BLaER1 (cell line): ENCODE measurements around the gene FAM83E.
A peak's percentile ranks its signal among the peaks of the same experiment; 100 is the strongest.

Experiments
- H3K27ac ChIP-seq: shearing (Covaris generic); formaldehyde crosslinking; 2 replicates; pipeline ENCODE4 v1.8.1; 2022
- H3K27me3 ChIP-seq: shearing (Covaris generic); formaldehyde crosslinking; 2 replicates; pipeline ENCODE4 v1.8.1; 2022
- H3K36me3 ChIP-seq: shearing (Covaris generic); formaldehyde crosslinking; 2 replicates; pipeline ENCODE4 v1.8.1; 2022
- H3K4me1 ChIP-seq: shearing (Covaris generic); formaldehyde crosslinking; 2 replicates; pipeline ENCODE4 v1.8.1; 2022
- H3K4me2 ChIP-seq: shearing (Covaris generic); formaldehyde crosslinking; 2 replicates; pipeline ENCODE4 v1.8.1; 2022
- H3K4me3 ChIP-seq: shearing (Covaris generic); formaldehyde crosslinking; 2 replicates; pipeline ENCODE4 v1.8.1; 2022
- H3K9ac ChIP-seq: shearing (Covaris generic); formaldehyde crosslinking; 2 replicates; pipeline ENCODE4 v1.8.1; 2022
- H3K9me3 ChIP-seq: shearing (Covaris generic); formaldehyde crosslinking; 2 replicates; pipeline ENCODE4 v1.8.1; 2022
- H4K20me1 ChIP-seq: shearing (Covaris generic); formaldehyde crosslinking; 2 replicates; pipeline ENCODE4 v1.8.1; 2022
- Cebpa-rat ChIP-seq: shearing (Covaris generic); IDR thresholded peaks from 2 replicates; pipeline ENCODE4 v1.8.1; 2022

Gene FAM83E

DNA sequence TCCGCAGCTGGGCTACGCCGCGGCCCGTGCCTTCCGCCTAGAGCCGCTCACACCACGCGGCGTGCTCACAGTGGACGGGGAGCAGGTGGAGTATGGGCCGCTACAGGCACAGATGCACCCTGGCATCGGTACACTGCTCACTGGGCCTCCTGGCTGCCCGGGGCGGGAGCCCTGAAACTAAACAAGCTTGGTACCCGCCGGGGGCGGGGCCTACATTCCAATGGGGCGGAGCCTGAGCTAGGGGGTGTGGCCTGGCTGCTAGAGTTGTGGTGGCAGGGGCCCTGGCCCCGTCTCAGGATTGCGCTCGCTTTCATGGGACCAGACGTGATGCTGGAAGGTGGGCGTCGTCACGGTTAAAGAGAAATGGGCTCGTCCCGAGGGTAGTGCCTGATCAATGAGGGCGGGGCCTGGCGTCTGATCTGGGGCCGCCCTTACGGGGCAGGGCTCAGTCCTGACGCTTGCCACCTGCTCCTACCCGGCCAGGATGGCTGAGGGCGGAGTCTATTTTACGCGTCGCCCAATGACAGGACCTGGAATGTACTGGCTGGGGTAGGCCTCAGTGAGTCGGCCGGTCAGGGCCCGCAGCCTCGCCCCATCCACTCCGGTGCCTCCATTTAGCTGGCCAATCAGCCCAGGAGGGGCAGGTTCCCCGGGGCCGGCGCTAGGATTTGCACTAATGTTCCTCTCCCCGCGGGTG lies 14.9 kb upstream of the FAM83E start:
- no peak overlapping the region; the same call in 1 of the 2 replicates for H3K9ac ChIP-seq
- H3K4me3 ChIP-seq = no peak overlapping the region
- H4K20me1 ChIP-seq = peaks cover 31% of the 10 kb centered on the region
- peaks cover 59% of the 10 kb centered on the region for H3K4me1 ChIP-seq
- peaks cover 76% of the 10 kb centered on the region for H3K36me3 ChIP-seq
- peak overlapping the region; percentile 63; the same call in 1 of the 2 replicates for H3K27ac ChIP-seq
- H3K9me3 ChIP-seq = no peaks in the 10 kb centered on the region
- TF ChIP-seq Cebpa-rat = no peak
- H3K27me3 ChIP-seq = no peaks in the 10 kb centered on the region
- H3K4me2 ChIP-seq = peak overlapping the region; percentile 100

- H3K27ac ChIP-seq = no peak overlapping the region
- no peaks in the 10 kb centered on the region for H3K27me3 ChIP-seq
- no peak overlapping the region for H3K9ac ChIP-seq
- H3K4me2 ChIP-seq = no peak overlapping the region
- no peak for TF ChIP-seq Cebpa-rat
- peaks cover 31% of the 10 kb centered on the region for H4K20me1 ChIP-seq
- H3K36me3 ChIP-seq = peaks cover 76% of the 10 kb centered on the region
- H3K4me3 ChIP-seq = no peak overlapping the region
- H3K9me3 ChIP-seq = no peaks in the 10 kb centered on the region
- H3K4me1 ChIP-seq = peaks cover 60% of the 10 kb centered on the region
Measured at GRCh38 chr19:48629297-48629598, 14.4 kb upstream of the FAM83E start.

- Histone ChIP-seq H3K27ac (no peak overlapping the region; the same call in 1 of the 2 replicates), H3K9ac (no peak overlapping the region), H3K36me3 (peaks cover 76% of the 10 kb centered on the region), H3K4me2 (no peak overlapping the region), H3K4me1 (peaks cover 57% of the 10 kb centered on the region), H3K9me3 (no peaks in the 10 kb centered on the region), H4K20me1 (peaks cover 31% of the 10 kb centered on the region), H3K4me3 (no peak overlapping the region), H3K27me3 (no peaks in the 10 kb centered on the region)
- TF ChIP-seq Cebpa-rat = no peak
Measured at GRCh38 chr19:48628486-48629296, 13.8 kb upstream of the FAM83E start.

DNA sequence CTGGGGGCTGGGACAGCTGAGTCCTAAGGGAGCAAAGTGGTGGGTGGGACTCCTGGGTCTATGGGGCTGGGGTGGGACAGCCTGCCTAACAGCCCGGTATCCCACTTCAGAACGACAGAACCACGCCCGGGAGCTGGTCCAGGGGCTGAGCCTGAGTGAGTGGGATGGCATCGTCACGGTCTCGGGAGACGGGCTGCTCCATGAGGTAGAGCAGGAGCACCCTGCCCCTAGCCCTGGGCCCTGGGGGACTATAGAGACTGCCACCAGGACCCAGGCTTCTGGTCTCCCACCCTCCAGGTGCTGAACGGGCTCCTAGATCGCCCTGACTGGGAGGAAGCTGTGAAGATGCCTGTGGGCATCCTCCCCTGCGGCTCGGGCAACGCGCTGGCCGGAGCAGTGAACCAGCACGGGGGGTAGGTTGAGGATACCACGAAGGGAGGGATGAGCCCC lies 13.0 kb upstream of the FAM83E start:
- TF ChIP-seq Cebpa-rat = no peak
- Histone ChIP-seq H3K9me3 (no peaks in the 10 kb centered on the region), H3K27ac (no peak overlapping the region), H3K4me2 (no peak overlapping the region), H3K27me3 (no peaks in the 10 kb centered on the region), H4K20me1 (peaks cover 31% of the 10 kb centered on the region), H3K9ac (no peak overlapping the region), H3K36me3 (peaks cover 71% of the 10 kb centered on the region), H3K4me1 (peaks cover 57% of the 10 kb centered on the region), H3K4me3 (no peak overlapping the region)

DNA sequence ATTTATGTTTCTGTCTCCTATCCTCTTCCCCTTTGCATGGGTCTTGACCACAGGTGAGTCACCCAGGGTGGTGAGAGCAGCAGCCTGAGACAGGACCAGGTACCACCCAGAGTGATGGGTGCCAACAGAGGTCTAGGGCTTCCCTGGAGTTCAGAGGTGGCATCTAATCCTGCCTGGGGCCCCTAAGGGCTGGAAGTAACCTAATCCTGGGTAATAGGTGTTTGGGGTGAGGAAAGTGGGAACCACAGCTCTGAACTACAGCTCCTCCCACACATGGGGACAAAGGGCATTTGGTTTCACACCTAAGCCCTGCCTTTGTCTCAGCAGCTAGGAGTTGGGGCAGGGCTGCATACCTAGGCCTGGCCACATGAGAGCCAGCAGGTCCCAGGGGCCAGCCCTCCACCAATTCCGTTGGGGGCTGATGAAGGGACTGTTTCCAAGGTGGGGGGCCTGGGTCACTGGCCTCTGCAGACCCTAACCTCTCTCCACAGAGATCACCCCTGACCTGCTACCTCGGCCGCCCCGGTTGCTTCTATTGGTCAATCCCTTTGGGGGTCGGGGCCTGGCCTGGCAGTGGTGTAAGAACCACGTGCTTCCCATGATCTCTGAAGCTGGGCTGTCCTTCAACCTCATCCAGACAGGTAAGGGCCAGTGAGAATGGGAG lies 12.5 kb upstream of the FAM83E start:
- peaks cover 31% of the 10 kb centered on the region for H4K20me1 ChIP-seq
- H3K36me3 ChIP-seq = peaks cover 65% of the 10 kb centered on the region
- no peak overlapping the region for H3K27ac ChIP-seq
- H3K4me1 ChIP-seq = peaks cover 57% of the 10 kb centered on the region
- no peaks in the 10 kb centered on the region for H3K9me3 ChIP-seq
- TF ChIP-seq Cebpa-rat = no peak
- no peak overlapping the region for H3K4me3 ChIP-seq
- no peaks in the 10 kb centered on the region for H3K27me3 ChIP-seq
- no peak overlapping the region for H3K4me2 ChIP-seq
- no peak overlapping the region for H3K9ac ChIP-seq

- no peaks in the 10 kb centered on the region for H3K9me3 ChIP-seq
- H3K36me3 ChIP-seq = peaks cover 51% of the 10 kb centered on the region
- H3K4me1 ChIP-seq = peaks cover 45% of the 10 kb centered on the region
- no peak overlapping the region for H3K27ac ChIP-seq
- no peaks in the 10 kb centered on the region for H3K27me3 ChIP-seq
- no peak for TF ChIP-seq Cebpa-rat
- H3K4me3 ChIP-seq = no peak overlapping the region
- peaks cover 23% of the 10 kb centered on the region for H4K20me1 ChIP-seq
- H3K9ac ChIP-seq = no peak overlapping the region
- H3K4me2 ChIP-seq = no peak overlapping the region
Measured at GRCh38 chr19:48625891-48626327, 11.0 kb upstream of the FAM83E start.

GRCh38 chr19:48624791-48625723 lies 10.2 kb upstream of the FAM83E start:
- no peak for TF ChIP-seq Cebpa-rat
- Histone ChIP-seq H3K9me3 (no peaks in the 10 kb centered on the region), H3K36me3 (peaks cover 42% of the 10 kb centered on the region), H3K9ac (peak overlapping the region; percentile 83), H3K4me3 (peak overlapping the region; percentile 69), H3K27me3 (no peaks in the 10 kb centered on the region), H3K4me1 (peaks cover 43% of the 10 kb centered on the region), H4K20me1 (peaks cover 14% of the 10 kb centered on the region), H3K4me2 (peak overlapping the region; percentile 91), H3K27ac (peak overlapping the region; percentile 79)

GRCh38 chr19:48624067-48624594 lies 9.3 kb upstream of the FAM83E start:
- Histone ChIP-seq H3K27ac (peak overlapping the region; percentile 81), H3K9ac (peak overlapping the region; percentile 83)
- TF ChIP-seq Cebpa-rat = no peak

More at GRCh38 chr19:48624067-48624594, 9.3 kb upstream of the FAM83E start:
- Histone ChIP-seq H3K4me1 (peaks cover 40% of the 10 kb centered on the region), H3K4me2 (peak overlapping the region; percentile 91), H3K9me3 (no peaks in the 10 kb centered on the region), H3K36me3 (peaks cover 33% of the 10 kb centered on the region), H4K20me1 (peaks cover 5% of the 10 kb centered on the region; the same call in 1 of the 2 replicates), H3K27me3 (no peaks in the 10 kb centered on the region), H3K4me3 (peak overlapping the region; percentile 69)
